Testis (tissue), 2 donors: ENCODE results near the gene SCGB1D1.

Experiments used
- CTCF ChIP-seq, 3 experiments: fragments of 450-650 bp in 2 of 3; fragments of 200-600 bp in 1 of 3; sonication (generic) in 1 of 3; IDR thresholded peaks; one replicate each; pipeline ENCODE4 v1.5.1; 2016 to 2019; ENCODE audit warnings: antibody characterized with exemption in 3 of 3, mild to moderate bottlenecking in 2 of 3, moderate library complexity in 1 of 3
- POLR2A ChIP-seq: fragments of 450-650 bp; IDR thresholded peaks from one replicate; pipeline ENCODE4 v1.6.1; 2017; ENCODE audit warnings: antibody characterized with exemption, mild to moderate bottlenecking, moderate library complexity

- TF ChIP-seq CTCF (IDR thresholded peaks at IDR 0.05) (no peak), POLR2A (no peak)
These were observed 32.4 kb upstream of the SCGB1D1 start for GRCh38 chr11:62157603-62158002.
